ENCODE measurements around the gene SLC25A20.

- TF ChIP-seq CTCF (IDR thresholded peaks at IDR 0.05), result no peak
- no peak for TF ChIP-seq POLR2A (IDR thresholded peaks at IDR 0.05)
Observed at GRCh38 chr3:48896936-48897335, 1.7 kb downstream of the SLC25A20 start.

Data from uterus (tissue), 2 donors.